ENCODE measurements around the gene BCL10.
"Not testable (repeated sequence)": the region's sequence is repeated elsewhere in the genome, so short reads cannot be mapped to it uniquely, and the experiment has no call there.

Gene BCL10

DNA sequence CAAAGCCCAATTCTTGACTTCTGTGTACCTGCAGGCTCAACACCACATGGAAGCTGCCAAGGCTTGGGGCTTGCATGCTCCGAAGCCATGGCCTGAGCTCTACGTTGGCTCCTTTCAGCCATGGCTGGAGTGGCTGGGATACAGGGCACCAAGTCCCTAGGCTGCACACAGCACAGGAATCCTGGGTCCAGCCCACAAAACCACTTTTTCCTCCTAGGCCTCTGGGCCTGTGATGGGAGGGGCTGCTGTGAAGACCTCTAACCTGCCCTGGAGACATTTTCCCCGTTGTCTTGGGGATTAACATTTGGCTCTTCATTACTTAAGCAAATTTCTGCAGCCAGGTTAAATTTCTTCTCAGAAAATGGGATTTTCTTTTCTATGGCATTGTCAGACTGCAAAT, 27.4 kb downstream of the BCL10 start:
- not testable (repeated sequence) for H3K36me3 ChIP-seq (ENCODE audit: control insufficient read depth, insufficient read depth, low read length); H3K4me3 ChIP-seq (ENCODE audit: low read length); H3K27me3 ChIP-seq (ENCODE audit: control insufficient read depth, insufficient read depth, low read length); H3K9ac ChIP-seq (ENCODE audit: low read length); H3K4me1 ChIP-seq (ENCODE audit: control insufficient read depth, insufficient read depth, low read length); H3K9me3 ChIP-seq (ENCODE audit: control insufficient read depth, low read length)

DNA sequence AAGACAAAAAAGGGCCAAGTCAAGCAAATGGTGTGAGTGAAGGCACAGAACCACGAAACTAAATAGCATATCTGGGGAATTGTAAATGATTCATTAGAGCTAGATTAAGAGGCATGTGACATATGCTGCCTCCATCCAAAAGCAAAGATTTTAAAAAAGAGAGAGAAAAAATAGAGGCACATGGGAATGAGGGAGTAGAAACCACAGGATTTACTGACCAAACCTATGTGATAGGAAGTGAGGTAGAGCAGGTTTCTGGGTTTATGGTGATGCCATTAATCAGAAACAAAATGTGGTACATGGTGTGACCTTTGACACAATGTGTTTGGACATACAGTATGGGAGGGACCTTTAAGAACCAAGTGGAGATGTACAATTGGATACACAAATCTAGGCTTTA, 30.5 kb downstream of the BCL10 start:
- Histone ChIP-seq H3K9ac (ENCODE audit: low read length) (no peak overlapping the region), H3K4me3 (ENCODE audit: low read length) (no peak overlapping the region), H3K9me3 (ENCODE audit: control insufficient read depth, low read length) (no peaks in the 10 kb centered on the region), H3K36me3 (ENCODE audit: control insufficient read depth, insufficient read depth, low read length) (no peaks in the 10 kb centered on the region), H3K4me1 (ENCODE audit: control insufficient read depth, insufficient read depth, low read length) (peaks cover 3% of the 10 kb centered on the region), H3K27me3 (ENCODE audit: control insufficient read depth, insufficient read depth, low read length) (no peaks in the 10 kb centered on the region)

DNA sequence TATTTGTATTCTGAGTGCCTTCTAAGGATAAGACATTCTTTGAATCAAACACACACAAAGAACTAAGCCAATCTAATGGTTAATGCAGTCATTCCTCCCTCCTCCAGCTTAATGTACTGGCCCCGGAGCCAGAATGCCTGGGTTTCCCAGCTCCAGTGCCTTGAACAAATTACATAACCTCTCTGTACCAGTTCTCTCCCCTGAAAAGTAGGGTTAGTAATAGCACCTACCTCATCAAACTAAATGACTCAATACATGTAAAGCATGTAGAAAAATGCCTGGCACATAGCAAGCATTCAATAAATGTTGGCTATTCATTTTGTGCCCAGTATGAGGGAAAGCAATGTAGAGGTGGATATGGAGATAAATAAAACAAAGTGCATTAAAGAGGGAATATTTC, 31.0 kb downstream of the BCL10 start:
- no peak overlapping the region for H3K4me3 ChIP-seq (ENCODE audit: low read length)
- no peaks in the 10 kb centered on the region for H3K36me3 ChIP-seq (ENCODE audit: control insufficient read depth, insufficient read depth, low read length)
- peaks cover 8% of the 10 kb centered on the region for H3K4me1 ChIP-seq (ENCODE audit: control insufficient read depth, insufficient read depth, low read length)
- H3K9ac ChIP-seq (ENCODE audit: low read length): no peak overlapping the region
- no peaks in the 10 kb centered on the region for H3K9me3 ChIP-seq (ENCODE audit: control insufficient read depth, low read length)
- no peaks in the 10 kb centered on the region for H3K27me3 ChIP-seq (ENCODE audit: control insufficient read depth, insufficient read depth, low read length)

DNA sequence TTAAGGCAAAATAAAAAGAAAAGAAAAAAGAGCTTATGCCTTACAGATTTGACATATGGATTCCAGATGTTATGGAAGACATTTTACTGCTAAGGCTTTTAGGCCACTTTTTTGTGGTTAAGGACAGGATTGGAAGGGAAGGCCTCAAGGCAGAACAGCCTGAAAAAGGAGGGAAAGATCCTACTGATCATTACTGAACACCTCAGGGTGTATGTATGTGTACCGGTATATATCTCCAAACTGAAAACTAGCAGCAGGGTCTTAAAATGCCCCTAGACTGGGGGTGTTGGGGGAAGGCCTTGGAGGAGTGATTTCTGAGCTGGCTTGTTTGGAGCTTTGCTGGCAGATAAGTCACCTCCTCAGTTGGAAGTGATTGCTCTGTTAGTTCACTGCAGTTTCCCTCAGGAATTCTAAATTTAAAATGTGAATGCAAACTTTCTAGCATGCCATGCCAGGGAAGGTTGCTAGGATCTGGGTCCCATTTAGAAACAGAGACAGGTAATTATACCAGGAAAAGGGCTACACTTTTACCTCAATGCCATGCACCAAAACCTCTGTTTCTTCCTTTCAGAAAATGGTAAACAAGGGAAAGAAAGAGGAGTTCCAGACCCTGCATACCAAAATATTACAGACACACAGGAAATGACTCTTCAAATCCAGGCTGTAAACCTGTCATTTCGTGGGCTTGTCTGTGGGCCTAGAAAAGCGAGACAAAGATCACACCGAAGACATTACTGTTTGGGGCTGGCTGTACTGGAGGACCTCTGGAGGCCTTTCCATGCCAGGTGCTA, 32.0 kb downstream of the BCL10 start:
- H3K27me3 ChIP-seq (ENCODE audit: control insufficient read depth, insufficient read depth, low read length): no peaks in the 10 kb centered on the region
- H3K36me3 ChIP-seq (ENCODE audit: control insufficient read depth, insufficient read depth, low read length): no peaks in the 10 kb centered on the region
- H3K9me3 ChIP-seq (ENCODE audit: control insufficient read depth, low read length): no peaks in the 10 kb centered on the region
- H3K4me3 ChIP-seq (ENCODE audit: low read length): no peak overlapping the region
- no peak overlapping the region for H3K9ac ChIP-seq (ENCODE audit: low read length)
- peaks cover 12% of the 10 kb centered on the region for H3K4me1 ChIP-seq (ENCODE audit: control insufficient read depth, insufficient read depth, low read length)

DNA sequence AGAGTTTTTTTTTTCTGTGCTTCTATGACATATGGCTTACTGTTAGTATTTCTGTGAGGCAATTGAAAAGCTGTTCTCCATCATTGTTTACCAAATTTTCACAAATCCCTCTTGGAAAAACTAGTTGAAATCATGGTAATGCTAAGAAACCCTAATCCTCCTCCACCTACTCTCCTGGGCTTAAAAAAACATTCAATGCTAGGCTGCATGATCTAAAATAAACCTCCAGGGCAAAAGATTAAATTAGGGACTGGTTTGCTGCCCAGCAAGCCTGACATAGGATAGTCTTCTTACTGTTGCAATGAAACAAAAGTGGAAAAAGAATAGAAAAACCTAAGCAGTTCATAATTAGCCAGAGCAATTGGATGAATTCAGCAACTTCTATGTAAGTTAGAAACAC, 33.1 kb downstream of the BCL10 start:
- peaks cover 12% of the 10 kb centered on the region for H3K4me1 ChIP-seq (ENCODE audit: control insufficient read depth, insufficient read depth, low read length)
- H3K4me3 ChIP-seq (ENCODE audit: low read length): no peak overlapping the region
- no peak overlapping the region for H3K9ac ChIP-seq (ENCODE audit: low read length)
- no peaks in the 10 kb centered on the region for H3K9me3 ChIP-seq (ENCODE audit: control insufficient read depth, low read length)
- H3K36me3 ChIP-seq (ENCODE audit: control insufficient read depth, insufficient read depth, low read length): no peaks in the 10 kb centered on the region
- no peaks in the 10 kb centered on the region for H3K27me3 ChIP-seq (ENCODE audit: control insufficient read depth, insufficient read depth, low read length)

DNA sequence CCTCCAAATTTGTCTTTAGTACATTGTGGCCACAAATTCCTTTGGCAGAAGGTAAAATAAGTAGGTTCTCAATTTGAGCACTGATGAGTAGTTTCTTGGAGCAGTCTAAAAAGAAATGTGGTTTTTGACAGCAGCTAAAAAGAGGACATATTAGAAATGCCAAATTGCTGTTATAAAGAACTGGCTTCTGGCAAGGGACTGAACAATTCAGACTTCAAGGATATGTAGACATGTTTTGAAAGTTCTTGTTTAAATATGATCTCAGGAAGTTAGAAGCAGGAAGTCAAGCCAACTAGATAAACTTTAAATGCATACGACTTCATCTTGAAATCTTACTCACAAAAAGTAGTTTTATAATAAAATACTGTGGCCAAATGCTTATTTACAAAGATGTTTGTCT, 35.8 kb downstream of the BCL10 start:
- Histone ChIP-seq H3K4me1 (ENCODE audit: control insufficient read depth, insufficient read depth, low read length) (peaks cover 12% of the 10 kb centered on the region), H3K9ac (ENCODE audit: low read length) (peak overlapping the region; percentile 36), H3K9me3 (ENCODE audit: control insufficient read depth, low read length) (no peaks in the 10 kb centered on the region), H3K36me3 (ENCODE audit: control insufficient read depth, insufficient read depth, low read length) (no peaks in the 10 kb centered on the region), H3K27me3 (ENCODE audit: control insufficient read depth, insufficient read depth, low read length) (no peaks in the 10 kb centered on the region), H3K4me3 (ENCODE audit: low read length) (no peak overlapping the region)

DNA sequence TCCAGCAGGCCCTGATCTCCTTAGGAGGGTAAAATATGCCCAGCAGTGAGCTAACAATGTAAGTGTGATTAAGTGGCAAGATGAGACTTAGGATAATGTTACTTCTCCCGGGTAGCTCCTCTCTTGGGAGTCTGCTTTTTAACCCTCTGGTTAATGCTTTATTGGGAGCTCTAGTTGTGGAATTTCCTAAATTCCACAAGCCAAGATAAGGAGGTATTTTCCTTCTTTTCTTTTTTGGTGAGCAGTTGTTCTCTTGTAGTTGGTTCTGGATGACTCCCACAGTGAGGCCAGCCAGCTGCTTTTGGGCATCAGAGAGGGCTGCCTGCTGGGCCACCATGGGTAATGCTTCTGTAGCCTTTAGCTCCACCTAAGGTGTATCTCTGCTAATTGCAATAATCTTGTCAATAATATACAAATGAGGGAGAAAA, 36.2 kb downstream of the BCL10 start:
- peaks cover 12% of the 10 kb centered on the region for H3K4me1 ChIP-seq (ENCODE audit: control insufficient read depth, insufficient read depth, low read length)
- peak overlapping the region; percentile 36 for H3K9ac ChIP-seq (ENCODE audit: low read length)
- no peaks in the 10 kb centered on the region for H3K27me3 ChIP-seq (ENCODE audit: control insufficient read depth, insufficient read depth, low read length)
- H3K36me3 ChIP-seq (ENCODE audit: control insufficient read depth, insufficient read depth, low read length): no peaks in the 10 kb centered on the region
- H3K9me3 ChIP-seq (ENCODE audit: control insufficient read depth, low read length): no peaks in the 10 kb centered on the region
- no peak overlapping the region for H3K4me3 ChIP-seq (ENCODE audit: low read length)

DNA sequence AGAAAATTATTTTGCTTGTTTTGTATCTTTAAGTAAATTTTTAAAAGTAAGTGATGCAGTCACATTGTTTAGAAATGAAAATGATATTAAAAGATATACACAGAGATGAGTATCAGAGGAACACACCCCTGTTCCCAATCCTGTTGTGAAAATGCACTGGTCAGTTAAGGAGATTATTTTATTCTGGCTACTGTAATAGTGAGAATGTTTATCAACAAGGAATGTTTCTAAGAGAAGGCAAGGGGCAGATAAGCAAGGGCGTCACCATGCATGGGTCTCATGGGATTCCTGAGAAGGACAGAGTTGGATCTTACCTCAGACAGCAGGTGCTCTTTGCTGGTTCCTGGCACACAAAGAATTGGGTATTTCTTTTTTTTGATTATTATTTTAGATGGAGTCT, 38.8 kb downstream of the BCL10 start:
- H3K4me1 ChIP-seq (ENCODE audit: control insufficient read depth, insufficient read depth, low read length): peaks cover 12% of the 10 kb centered on the region
- no peaks in the 10 kb centered on the region for H3K36me3 ChIP-seq (ENCODE audit: control insufficient read depth, insufficient read depth, low read length)
- no peak overlapping the region for H3K4me3 ChIP-seq (ENCODE audit: low read length)
- no peaks in the 10 kb centered on the region for H3K27me3 ChIP-seq (ENCODE audit: control insufficient read depth, insufficient read depth, low read length)
- H3K9me3 ChIP-seq (ENCODE audit: control insufficient read depth, low read length): no peaks in the 10 kb centered on the region
- H3K9ac ChIP-seq (ENCODE audit: low read length): no peak overlapping the region

DNA sequence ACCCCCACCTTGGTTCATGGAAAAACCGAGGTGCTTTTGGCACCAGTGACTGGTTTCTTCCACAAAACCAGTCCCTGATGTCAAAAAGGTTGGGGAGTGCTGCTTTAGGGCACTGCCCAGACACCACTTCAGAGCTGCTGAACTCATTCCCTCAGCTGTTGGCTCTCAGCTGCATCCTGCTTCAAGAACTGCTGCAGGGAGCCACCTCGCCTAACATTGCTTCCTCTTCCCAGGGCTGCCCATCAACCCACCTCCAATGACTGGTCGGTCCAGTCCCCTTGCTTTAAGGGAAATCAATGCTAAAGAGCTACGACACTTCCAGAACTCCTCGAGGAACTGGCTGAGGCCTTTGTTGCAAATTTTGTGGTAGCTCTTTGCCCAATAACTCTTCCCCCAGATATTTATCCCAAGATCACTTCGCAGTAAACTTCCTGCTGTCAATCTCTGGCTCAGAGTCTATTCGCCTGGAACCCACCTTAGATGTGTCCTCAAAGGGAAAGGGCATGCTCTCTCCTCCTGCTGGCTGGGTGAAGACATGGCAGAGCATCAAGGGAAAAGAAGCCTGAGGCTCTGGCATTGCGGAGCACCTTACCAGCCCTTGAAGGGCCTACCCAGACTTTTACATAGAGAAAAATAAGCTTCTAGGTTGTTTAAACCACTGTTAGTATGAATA, 46.0 kb downstream of the BCL10 start:
- H3K4me1 ChIP-seq (ENCODE audit: control insufficient read depth, insufficient read depth, low read length): peaks cover 15% of the 10 kb centered on the region
- H3K36me3 ChIP-seq (ENCODE audit: control insufficient read depth, insufficient read depth, low read length): no peaks in the 10 kb centered on the region
- no peaks in the 10 kb centered on the region for H3K27me3 ChIP-seq (ENCODE audit: control insufficient read depth, insufficient read depth, low read length)
- H3K9me3 ChIP-seq (ENCODE audit: control insufficient read depth, low read length): no peaks in the 10 kb centered on the region
- H3K9ac ChIP-seq (ENCODE audit: low read length): no peak overlapping the region
- H3K4me3 ChIP-seq (ENCODE audit: low read length): no peak overlapping the region

DNA sequence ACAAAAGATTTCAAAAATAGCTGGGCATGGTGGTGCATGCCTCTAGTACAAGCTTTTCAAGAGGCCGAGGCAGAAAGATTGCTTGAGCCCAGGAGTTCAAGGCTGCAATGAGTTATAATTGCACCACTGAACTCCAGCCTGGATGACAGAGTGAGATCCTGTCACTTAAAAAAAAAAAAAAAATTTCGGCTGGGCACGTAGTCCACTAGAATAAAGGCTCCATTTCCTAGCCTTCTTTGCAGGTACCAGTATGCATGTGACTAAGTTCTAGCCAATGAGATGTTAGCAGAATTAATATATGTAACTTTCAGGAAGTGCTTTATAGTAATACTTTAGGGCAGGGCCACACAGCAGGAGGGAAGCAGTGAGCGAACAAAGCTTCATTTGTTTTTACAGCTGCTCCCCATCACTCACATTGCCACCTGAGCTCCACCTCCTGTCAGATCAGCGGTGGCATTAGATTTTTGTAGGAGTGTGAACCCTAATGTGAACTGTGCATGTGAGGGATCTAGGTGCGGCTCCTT, 46.8 kb downstream of the BCL10 start:
- Histone ChIP-seq H3K4me3 (ENCODE audit: low read length) (no peak overlapping the region), H3K9me3 (ENCODE audit: control insufficient read depth, low read length) (no peaks in the 10 kb centered on the region), H3K9ac (ENCODE audit: low read length) (no peak overlapping the region), H3K27me3 (ENCODE audit: control insufficient read depth, insufficient read depth, low read length) (no peaks in the 10 kb centered on the region), H3K4me1 (ENCODE audit: control insufficient read depth, insufficient read depth, low read length) (peaks cover 24% of the 10 kb centered on the region), H3K36me3 (ENCODE audit: control insufficient read depth, insufficient read depth, low read length) (no peaks in the 10 kb centered on the region)

DNA sequence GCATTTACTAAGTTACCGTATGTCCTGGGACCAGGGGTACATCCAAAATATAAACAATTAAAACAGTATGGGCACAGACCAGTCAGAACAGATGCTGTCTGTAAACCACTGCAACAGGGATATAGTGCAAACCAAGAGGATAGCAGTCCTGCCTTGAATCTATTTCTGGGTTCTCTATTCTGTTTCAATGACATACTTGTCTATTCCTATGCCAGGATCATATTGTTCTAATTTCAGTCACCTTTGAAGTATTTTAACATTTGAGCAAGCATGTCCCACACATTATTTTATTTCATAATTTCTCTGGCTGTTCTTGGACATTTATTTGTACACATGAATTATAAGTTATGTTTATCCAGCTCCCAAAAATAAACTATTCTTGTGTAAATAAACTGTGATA, 47.5 kb downstream of the BCL10 start:
- H3K9me3 ChIP-seq (ENCODE audit: control insufficient read depth, low read length): no peaks in the 10 kb centered on the region
- H3K4me1 ChIP-seq (ENCODE audit: control insufficient read depth, insufficient read depth, low read length): peaks cover 30% of the 10 kb centered on the region
- H3K27me3 ChIP-seq (ENCODE audit: control insufficient read depth, insufficient read depth, low read length): no peaks in the 10 kb centered on the region
- no peak overlapping the region for H3K9ac ChIP-seq (ENCODE audit: low read length)
- no peak overlapping the region for H3K4me3 ChIP-seq (ENCODE audit: low read length)
- H3K36me3 ChIP-seq (ENCODE audit: control insufficient read depth, insufficient read depth, low read length): no peaks in the 10 kb centered on the region

DNA sequence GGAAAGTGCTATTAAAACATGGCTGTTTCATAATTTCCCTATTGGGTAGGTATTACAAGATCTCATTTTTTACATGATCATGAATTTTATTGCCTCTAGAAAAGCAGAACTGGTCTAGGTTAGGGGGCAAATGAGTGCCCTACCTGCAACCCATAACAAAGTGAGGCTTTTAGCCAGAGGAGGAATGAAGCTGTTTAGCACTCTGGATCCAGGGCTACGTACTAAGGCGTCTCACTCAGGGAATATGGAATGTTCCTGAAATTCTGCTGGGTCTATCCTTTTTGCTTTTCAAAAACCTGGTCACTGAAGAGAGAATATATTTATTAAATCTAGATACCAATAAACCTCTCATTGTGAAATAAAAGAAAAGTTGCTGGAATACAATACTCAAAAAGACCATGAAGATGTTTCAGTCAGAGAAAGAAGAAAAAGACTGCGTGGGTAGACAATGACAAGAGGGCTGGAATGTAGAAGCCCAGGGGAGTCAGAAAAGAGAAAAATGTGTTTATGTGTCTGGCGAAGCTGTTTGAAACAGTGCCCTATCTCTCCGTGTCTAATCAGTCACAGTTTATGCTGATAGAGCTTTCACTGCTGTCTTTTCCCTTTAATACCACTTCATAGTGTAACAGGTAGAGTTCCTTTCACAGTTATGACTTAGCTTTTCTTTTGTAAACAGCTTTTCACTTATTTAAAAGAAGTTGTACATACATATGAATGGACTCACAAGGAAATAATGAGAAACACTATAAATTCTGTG, 50.6 kb downstream of the BCL10 start:
- no peak overlapping the region for H3K9ac ChIP-seq (ENCODE audit: low read length)
- H3K4me1 ChIP-seq (ENCODE audit: control insufficient read depth, insufficient read depth, low read length): peaks cover 35% of the 10 kb centered on the region
- H3K36me3 ChIP-seq (ENCODE audit: control insufficient read depth, insufficient read depth, low read length): no peaks in the 10 kb centered on the region
- H3K4me3 ChIP-seq (ENCODE audit: low read length): no peak overlapping the region
- H3K9me3 ChIP-seq (ENCODE audit: control insufficient read depth, low read length): no peaks in the 10 kb centered on the region
- no peaks in the 10 kb centered on the region for H3K27me3 ChIP-seq (ENCODE audit: control insufficient read depth, insufficient read depth, low read length)
